H1 (cell line): ENCODE data around the gene IFI30. TPM values are rescaled to one million over a fixed set of nuclear protein-coding genes. Genes with fewer than 3 reads are reported as not detected.
A peak's percentile ranks its signal among the peaks of the same experiment; 100 is the strongest.

Source experiments
- CTCF ChIA-PET: fragments of 300-600 bp; sonication (Branson Sonifier 250); formaldehyde crosslinking; loops from one replicate; lab custom pipeline; 2021; ENCODE audit not compliant: partially characterized antibody; lab: Charles Lee
- POLR2A ChIA-PET: fragments of 300-600 bp; sonication (Branson Sonifier 250); formaldehyde crosslinking; loops from one replicate; lab custom pipeline; 2021; ENCODE audit warnings: inconsistent platforms; ENCODE audit not compliant: partially characterized antibody; lab: Charles Lee
- DNase-seq, 2 experiments: peaks; one replicate each; pipeline versions ENCODE4 v3.0.0 to v3.0.0-alpha.2; 2010 to 2022; ENCODE audit warnings: low spot score in 2 of 2, low read depth in 1 of 2, mixed read lengths in 1 of 2
- FAIRE-seq: peaks from 2 replicates; lab custom pipeline; 2011; peaks lifted over from hg19 to GRCh38; lab: Jason Lieb, UNC
- H2AFZ ChIP-seq: 2 replicates; pipeline ENCODE4 v1.8.1; 2012; ENCODE audit warnings: low read length, inconsistent platforms
- H2AK5ac ChIP-seq: 2 replicates; pipeline ENCODE4 v1.6.1; 2013; ENCODE audit warnings: low read depth, low read length
- H2BK120ac ChIP-seq: replicated peaks from 2 replicates; pipeline ENCODE3; 2013; ENCODE audit warnings: low read depth, low read length, inconsistent platforms
- H2BK12ac ChIP-seq: 2 replicates; pipeline ENCODE4 v1.6.1; 2013; ENCODE audit warnings: low read depth, low read length
- H2BK15ac ChIP-seq: 2 replicates; pipeline ENCODE4 v1.6.1; 2013; ENCODE audit warnings: low read length
- H2BK20ac ChIP-seq: 2 replicates; pipeline ENCODE4 v1.6.1; 2013; ENCODE audit warnings: low read length
- H2BK5ac ChIP-seq: 2 replicates; pipeline ENCODE4 v1.6.1; 2013; ENCODE audit warnings: low read depth, low read length
- H3K14ac ChIP-seq: 2 replicates; pipeline ENCODE4 v1.6.1; 2013; ENCODE audit warnings: inconsistent platforms; ENCODE audit not compliant: insufficient read length
- H3K18ac ChIP-seq: 2 replicates; pipeline ENCODE4 v1.6.1; 2013; ENCODE audit warnings: low read length; ENCODE audit errors: extremely low read depth
- H3K23ac ChIP-seq: 2 replicates; pipeline ENCODE4 v1.6.1; 2013; ENCODE audit warnings: inconsistent platforms; ENCODE audit not compliant: insufficient read length
- H3K23me2 ChIP-seq: 2 replicates; pipeline ENCODE4 v1.6.1; 2013; ENCODE audit warnings: low read depth, low read length
- H3K27ac ChIP-seq: 2 replicates; pipeline ENCODE4 v1.6.1; 2011; ENCODE audit warnings: low read depth, low read length, inconsistent platforms
- H3K27me3 ChIP-seq, 4 experiments: replicated peaks in 1 of 4; 1 replicate in 1 of 4; 2 replicates in 3 of 4; pipeline versions ENCODE4 v1.6.1 to v1.8.1; 2011 to 2013; ENCODE audit warnings: low read length in 3 of 4, mild to moderate bottlenecking in 3 of 4, inconsistent platforms in 2 of 4, mixed read lengths in 2 of 4, moderate library complexity in 1 of 4; ENCODE audit not compliant: control insufficient read depth in 3 of 4, insufficient read depth in 3 of 4; ENCODE audit errors: extremely low read depth in 1 of 4
- H3K36me3 ChIP-seq, 4 experiments: 2 replicates each; pipeline versions ENCODE4 v1.6.1 to v1.8.1; 2011 to 2013; ENCODE audit warnings: mild to moderate bottlenecking in 4 of 4, low read length in 3 of 4, moderate library complexity in 2 of 4, control low read depth in 1 of 4, inconsistent platforms in 1 of 4; ENCODE audit not compliant: insufficient read depth in 4 of 4, control insufficient read depth in 2 of 4
- H3K4ac ChIP-seq: replicated peaks from 2 replicates; pipeline ENCODE3; 2013; ENCODE audit warnings: low read length, low read depth, mixed read lengths, inconsistent platforms; ENCODE audit not compliant: insufficient read length
- H3K4me1 ChIP-seq, 4 experiments: replicated peaks in 1 of 4; 1 replicate in 1 of 4; 2 replicates in 3 of 4; pipeline versions ENCODE4 v1.6.1 to v1.8.1; 2011 to 2013; ENCODE audit warnings: low read length in 3 of 4, inconsistent platforms in 2 of 4, mixed read lengths in 1 of 4; ENCODE audit not compliant: insufficient read depth in 4 of 4, control insufficient read depth in 3 of 4
- H3K4me2 ChIP-seq, 2 experiments: 2 replicates each; pipeline versions ENCODE4 v1.6.1 to v1.8.1; 2011 to 2013; ENCODE audit warnings: low read depth in 2 of 2, low read length in 2 of 2, control low read depth in 1 of 2, inconsistent platforms in 1 of 2, mild to moderate bottlenecking in 1 of 2; ENCODE audit not compliant: insufficient read depth in 1 of 2
- H3K4me3 ChIP-seq, 4 experiments: fragments of 200-600, 300-600 bp in 1 of 4; sonication (generic), shearing (Covaris generic), sonication (Bioruptor Twin) in 1 of 4; 2 replicates each; pipeline versions ENCODE4 v1.5.1 to v1.8.1; 2011 to 2016; ENCODE audit warnings: low read length in 4 of 4, low read depth in 3 of 4, control low read depth in 2 of 4, inconsistent platforms in 2 of 4, mild to moderate bottlenecking in 2 of 4, mixed read lengths in 1 of 4, moderate library complexity in 1 of 4; ENCODE audit not compliant: insufficient read depth in 2 of 4; ENCODE audit errors: extremely low read depth in 1 of 4
- H3K56ac ChIP-seq: replicated peaks from 2 replicates; pipeline ENCODE3; 2013; ENCODE audit warnings: low read depth, mild to moderate bottlenecking, mixed read lengths, low read length, inconsistent platforms; ENCODE audit not compliant: insufficient read length
- H3K79me1 ChIP-seq: 2 replicates; pipeline ENCODE4 v1.6.1; 2013; ENCODE audit warnings: low read depth, low read length, control low read depth
- H3K79me2 ChIP-seq, 2 experiments: 2 replicates each; pipeline versions ENCODE4 v1.6.1 to v1.8.1; 2012 to 2013; ENCODE audit warnings: low read length in 2 of 2, mild to moderate bottlenecking in 2 of 2, inconsistent platforms in 1 of 2; ENCODE audit not compliant: insufficient read depth in 2 of 2, control insufficient read depth in 1 of 2
- H3K9ac ChIP-seq, 4 experiments: replicated peaks in 1 of 4; 1 replicate in 1 of 4; 2 replicates in 3 of 4; pipeline versions ENCODE4 v1.6.1 to v1.8.1; 2011 to 2013; ENCODE audit warnings: low read depth in 3 of 4, low read length in 3 of 4, control low read depth in 2 of 4, mild to moderate bottlenecking in 2 of 4, moderate library complexity in 2 of 4, inconsistent platforms in 1 of 4; ENCODE audit errors: extremely low read depth in 1 of 4
- H3K9me3 ChIP-seq, 2 experiments: 2 replicates each; pipeline versions ENCODE4 v1.6.1 to v1.8.1; 2012 to 2013; ENCODE audit warnings: mild to moderate bottlenecking in 2 of 2, moderate library complexity in 2 of 2, control low read depth in 1 of 2, inconsistent platforms in 1 of 2, low read depth in 1 of 2, low read length in 1 of 2, mixed read lengths in 1 of 2; ENCODE audit not compliant: insufficient read depth in 2 of 2
- H4K20me1 ChIP-seq, 2 experiments: replicated peaks in 1 of 2; 2 replicates each; pipeline versions ENCODE3 to v1.8.1; 2011 to 2013; ENCODE audit warnings: inconsistent platforms in 2 of 2, low read length in 2 of 2, mild to moderate bottlenecking in 1 of 2; ENCODE audit not compliant: insufficient read depth in 2 of 2, control insufficient read depth in 1 of 2
- H4K5ac ChIP-seq: 2 replicates; pipeline ENCODE4 v1.6.1; 2013; ENCODE audit warnings: low read length, low read depth, mixed read lengths, inconsistent platforms; ENCODE audit not compliant: insufficient read length
- H4K8ac ChIP-seq: 2 replicates; pipeline ENCODE4 v1.8.0; 2013; ENCODE audit warnings: mild to moderate bottlenecking, moderate library complexity, low read length, inconsistent platforms; ENCODE audit not compliant: insufficient read depth; ENCODE audit errors: extremely low read depth
- H4K91ac ChIP-seq: replicated peaks from 2 replicates; pipeline ENCODE3; 2013; ENCODE audit warnings: low read length, mixed read lengths, inconsistent platforms; ENCODE audit not compliant: insufficient read length
- CEBPB ChIP-seq: IDR thresholded peaks from 2 replicates; pipeline ENCODE4 v1.6.1; 2012; ENCODE audit warnings: low read depth, low read length
- CHD1 ChIP-seq: IDR thresholded peaks from 2 replicates; pipeline ENCODE4 v1.6.1; 2012; ENCODE audit warnings: low read depth, low read length, improper control_type of control experiment
- HDAC6 ChIP-seq: IDR thresholded peaks from one replicate; pipeline ENCODE4 v1.7.1; 2012; ENCODE audit warnings: low read depth, mild to moderate bottlenecking, inconsistent platforms, low read length, moderate library complexity
- KDM4A ChIP-seq: IDR thresholded peaks from one replicate; pipeline ENCODE4 v1.7.1; 2012; ENCODE audit warnings: low read depth, mild to moderate bottlenecking, moderate library complexity, low read length, inconsistent platforms; ENCODE audit not compliant: severe bottlenecking
- KDM5A ChIP-seq: fragments of 200-600 bp; IDR thresholded peaks from 2 replicates; pipeline ENCODE4 v1.7.1; 2012; ENCODE audit warnings: mild to moderate bottlenecking, low read length, inconsistent platforms, mixed read lengths
- RAD21 ChIP-seq, 2 experiments: IDR thresholded peaks in 1 of 2; conservative IDR thresholded peaks in 1 of 2; 2 replicates each; pipeline ENCODE4 v1.6.1; 2011; ENCODE audit warnings: low read depth in 2 of 2, low read length in 2 of 2, improper control_type of control experiment in 1 of 2, inconsistent platforms in 1 of 2, mild to moderate bottlenecking in 1 of 2, moderate library complexity in 1 of 2
- RXRA ChIP-seq: IDR thresholded peaks from 2 replicates; pipeline ENCODE4 v1.6.1; 2011; ENCODE audit warnings: low read depth, mild to moderate bottlenecking, low read length, moderate library complexity; ENCODE audit not compliant: insufficient read depth
- TAF1 ChIP-seq: IDR thresholded peaks from 2 replicates; pipeline ENCODE4 v1.6.1; 2011; ENCODE audit warnings: mild to moderate bottlenecking, low read depth, low read length
- ZNF274 ChIP-seq: IDR thresholded peaks from 2 replicates; pipeline ENCODE4 v1.7.0; 2012; ENCODE audit warnings: low read length, borderline replicate concordance; ENCODE audit errors: extremely low read depth
- WGBS, 2 experiments: shearing (Covaris generic) in 1 of 2; methylation state at CpG; one replicate each; pipeline versions ENCODE4 v1.1.6 to v1.1.7; 2013 to 2015; ENCODE audit warnings: low lambda C conversion rate in 2 of 2, mixed read lengths in 2 of 2, inconsistent platforms in 1 of 2, low coverage in 1 of 2, missing lambda C conversion rate in 1 of 2; ENCODE audit not compliant: insufficient replicate concordance in 2 of 2, insufficient coverage in 1 of 2, insufficient read length in 1 of 2; ENCODE audit errors: extremely low coverage in 1 of 2, missing lambda C conversion rate in 1 of 2; 5-methylcytosine and 5-hydroxymethylcytosine counted together
- polyA plus RNA-seq, 7 experiments: library from polyadenylated mRNA; depleted of rRNA in 3 of 7; stranded (reverse) in 5 of 7; unstranded in 2 of 7; fragments of >200 nt in 5 of 7; fragments of 200-250 nt in 2 of 7; gene quantifications; 1 replicate in 5 of 7; 2 replicates in 1 of 7; 4 replicates in 1 of 7; pipeline versions ENCODE4 v1.2.1 to v1.2.3, GENCODE V29; 2011 to 2013; ENCODE audit warnings: missing spikeins in 2 of 7, mixed read lengths in 2 of 7
- total RNA-seq: library from RNA; stranded (reverse); fragmentation: NEBNext Ultra II Directional; extraction: Animal tissue kit (Norgen Biotek cat#: 25700); gene quantifications from 2 replicates; pipeline ENCODE4 v1.2.1, GENCODE V29; 2021
- TF ChIP-seq, protein P1 (sequence below), 3 experiments: IDR thresholded peaks; 1 replicate in 2 of 3; 2 replicates in 1 of 3; pipeline versions ENCODE4 v1.5.1 to v1.6.1; 2011; ENCODE audit warnings: low read length in 3 of 3, mild to moderate bottlenecking in 3 of 3, inconsistent platforms in 2 of 3, low read depth in 1 of 3, moderate library complexity in 1 of 3; ENCODE audit not compliant: insufficient read depth in 1 of 3; ENCODE audit errors: control extremely low read depth in 1 of 3

The IFI30 gene
- total and polyA plus RNA-seq, 2 of the 8 experiments (the other 6 are each of a cell fraction or from before 2014, with no cell fraction given) = 28.9 to 62.4 TPM

GRCh38 chr19:18206018-18206417, 32.4 kb downstream of the IFI30 start:
- peak overlapping the region; percentile 90 for H4K8ac ChIP-seq
- peak overlapping the region; percentile 33 for H2BK120ac ChIP-seq
- peak overlapping the region; percentile 87 for H2BK5ac ChIP-seq
- no peak overlapping the region for H2BK20ac ChIP-seq
- no peak for DNase-seq
- H2AFZ ChIP-seq = no peak overlapping the region
- no peak overlapping the region for H3K14ac ChIP-seq
- H3K4ac ChIP-seq = no peak overlapping the region
- H2BK15ac ChIP-seq = 0 out of 2 replicates have a peak overlapping the region, but pooled peaks have one; percentile 61
- ChIA-PET POLR2A (interaction anchor here (0.6 to 7.3 kb wide), 13 partner anchors 10 to 198 kb away, joined by 3 to 65 read pairs (median 9); partner anchors contain the start of genes JUND, MPV17L2 and PDE4C), CTCF (interaction anchor here (0.8 to 11.5 kb wide), 11 partner anchors 8 to 210 kb away, joined by 3 to 305 read pairs (median 4); a partner anchor contains a TSS)
- H2AK5ac ChIP-seq = no peak overlapping the region
- no peaks in the 10 kb centered on the region; a peak in 1 of 7 replicates for H3K27me3 ChIP-seq
- H3K9me3 ChIP-seq = no peaks in the 10 kb centered on the region
- H2BK12ac ChIP-seq = peak overlapping the region; percentile 39; the same call in 1 of the 2 replicates
- peak overlapping the region; percentile 73 for H4K5ac ChIP-seq
- H3K79me2 ChIP-seq = 0 out of 4 replicates have a peak, but pooled peaks cover 0 to 4% of the 10 kb centered on the region in 2 experiments
- H3K27ac ChIP-seq = no peak overlapping the region; the same call in 1 of the 2 replicates
- FAIRE-seq = no peak
- peak overlapping the region; percentile 43 to 83 (median 72); a peak in 5 of 8 replicates for H3K4me3 ChIP-seq
- peak overlapping the region; percentile 78 to 79 for H3K4me2 ChIP-seq
- no peak overlapping the region for H3K56ac ChIP-seq
- H4K20me1 ChIP-seq = peaks cover 1 to 13% of the 10 kb centered on the region in 2 experiments
- no peak overlapping the region for H3K23ac ChIP-seq
- H3K18ac ChIP-seq = peak overlapping the region; percentile 83; the same call in 1 of the 2 replicates
- peaks cover 12% of the 10 kb centered on the region for H3K23me2 ChIP-seq
- H4K91ac ChIP-seq = no peak overlapping the region
- peaks cover 0 to 11% (median 7%) of the 10 kb centered on the region in 4 experiments; a peak in 5 of 7 replicates for H3K4me1 ChIP-seq
- peaks cover 5% of the 10 kb centered on the region; the same call in 1 of the 2 replicates for H3K79me1 ChIP-seq
- WGBS, 2 experiments = 86% methylated on average over 12 of the region's 12 CpGs; no CpG with 5 or more reads in 1 of the 2 experiments
- no peaks in the 10 kb centered on the region for H3K36me3 ChIP-seq
- H3K9ac ChIP-seq = peak overlapping the region in 3 of 4 experiments; percentile 52 to 81 (median 70); a peak in 3 of 7 replicates
- TF ChIP-seq RXRA (no peak), RAD21 (IDR thresholded peaks at IDR 0.05 in 1 of 2, conservative IDR thresholded peaks at IDR 0.05 in 1 of 2; ENCODE audit: low read depth in 2 of 2, low read length in 2 of 2) (no peak), CEBPB (no peak), KDM5A (no peak), TAF1 (no peak), HDAC6 (no peak), CHD1 (no peak), ZNF274 (no peak), KDM4A (no peak)
- TF ChIP-seq, protein P1, sequence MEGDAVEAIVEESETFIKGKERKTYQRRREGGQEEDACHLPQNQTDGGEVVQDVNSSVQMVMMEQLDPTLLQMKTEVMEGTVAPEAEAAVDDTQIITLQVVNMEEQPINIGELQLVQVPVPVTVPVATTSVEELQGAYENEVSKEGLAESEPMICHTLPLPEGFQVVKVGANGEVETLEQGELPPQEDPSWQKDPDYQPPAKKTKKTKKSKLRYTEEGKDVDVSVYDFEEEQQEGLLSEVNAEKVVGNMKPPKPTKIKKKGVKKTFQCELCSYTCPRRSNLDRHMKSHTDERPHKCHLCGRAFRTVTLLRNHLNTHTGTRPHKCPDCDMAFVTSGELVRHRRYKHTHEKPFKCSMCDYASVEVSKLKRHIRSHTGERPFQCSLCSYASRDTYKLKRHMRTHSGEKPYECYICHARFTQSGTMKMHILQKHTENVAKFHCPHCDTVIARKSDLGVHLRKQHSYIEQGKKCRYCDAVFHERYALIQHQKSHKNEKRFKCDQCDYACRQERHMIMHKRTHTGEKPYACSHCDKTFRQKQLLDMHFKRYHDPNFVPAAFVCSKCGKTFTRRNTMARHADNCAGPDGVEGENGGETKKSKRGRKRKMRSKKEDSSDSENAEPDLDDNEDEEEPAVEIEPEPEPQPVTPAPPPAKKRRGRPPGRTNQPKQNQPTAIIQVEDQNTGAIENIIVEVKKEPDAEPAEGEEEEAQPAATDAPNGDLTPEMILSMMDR (IDR thresholded peaks at IDR 0.05; ENCODE audit: control extremely low read depth in 1 of 3, insufficient read depth in 1 of 3, low read depth in 1 of 3, low read length in 3 of 3) = no peak
